ENCODE measurements around the gene GAB2. TPM values are rescaled to one million over a fixed set of nuclear protein-coding genes. Genes with fewer than 3 reads are reported as not detected.

Gene GAB2
- total RNA-seq, 2 experiments from 2014 or later: 10.7 to 11.9 TPM

DNA sequence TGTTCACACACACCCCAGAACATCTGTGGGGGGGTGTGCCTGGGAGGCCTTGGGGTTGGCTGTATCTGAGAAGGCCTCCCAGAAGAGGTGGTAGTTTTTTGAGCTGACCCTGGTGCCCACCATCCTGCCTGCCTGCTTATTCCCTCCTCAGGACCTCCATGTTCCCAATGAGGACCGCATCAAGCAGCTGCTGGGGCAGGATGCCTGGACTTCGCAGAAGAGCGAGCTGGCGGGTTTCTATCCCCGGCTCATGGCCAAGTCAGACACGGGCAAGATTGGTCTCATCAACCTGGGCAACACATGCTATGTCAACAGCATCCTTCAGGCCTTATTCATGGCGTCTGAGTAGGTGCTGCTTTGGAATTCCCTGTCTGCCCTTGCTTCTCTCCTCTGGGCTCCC, 211.9 kb downstream of the GAB2 start:
- Mint-ChIP-seq H3K4me1 (ENCODE audit: low read depth) (peaks cover 52% of the 10 kb centered on the region), H3K36me3 (ENCODE audit: low read depth) (peaks cover 49% of the 10 kb centered on the region), H3K9me3 (no peaks in the 10 kb centered on the region), H3K4me3 (no peak overlapping the region), H3K27ac (peak overlapping the region; percentile 98), H3K27me3 (no peaks in the 10 kb centered on the region)
- Histone ChIP-seq H3K27ac (ENCODE audit: low read depth in 1 of 2, low read length in 2 of 2) (no peak overlapping the region), H3K27me3 (ENCODE audit: control insufficient read depth in 1 of 2, insufficient read depth in 2 of 2, low read length in 2 of 2) (no peaks in the 10 kb centered on the region), H3K4me3 (ENCODE audit: low read length) (no peak overlapping the region), H3K36me3 (ENCODE audit: insufficient read depth, low read length) (peaks cover 30% of the 10 kb centered on the region), H3K9me3 (ENCODE audit: control insufficient read depth in 1 of 2, insufficient read depth in 1 of 2, low read length in 2 of 2) (no peaks in the 10 kb centered on the region), H3K4me1 (ENCODE audit: insufficient read depth, low read length) (peaks cover 55% of the 10 kb centered on the region)
- CTCF ChIA-PET: no interaction called here
- no peak for ATAC-seq (ENCODE audit: poor library complexity)
- TF ChIP-seq, protein P1, sequence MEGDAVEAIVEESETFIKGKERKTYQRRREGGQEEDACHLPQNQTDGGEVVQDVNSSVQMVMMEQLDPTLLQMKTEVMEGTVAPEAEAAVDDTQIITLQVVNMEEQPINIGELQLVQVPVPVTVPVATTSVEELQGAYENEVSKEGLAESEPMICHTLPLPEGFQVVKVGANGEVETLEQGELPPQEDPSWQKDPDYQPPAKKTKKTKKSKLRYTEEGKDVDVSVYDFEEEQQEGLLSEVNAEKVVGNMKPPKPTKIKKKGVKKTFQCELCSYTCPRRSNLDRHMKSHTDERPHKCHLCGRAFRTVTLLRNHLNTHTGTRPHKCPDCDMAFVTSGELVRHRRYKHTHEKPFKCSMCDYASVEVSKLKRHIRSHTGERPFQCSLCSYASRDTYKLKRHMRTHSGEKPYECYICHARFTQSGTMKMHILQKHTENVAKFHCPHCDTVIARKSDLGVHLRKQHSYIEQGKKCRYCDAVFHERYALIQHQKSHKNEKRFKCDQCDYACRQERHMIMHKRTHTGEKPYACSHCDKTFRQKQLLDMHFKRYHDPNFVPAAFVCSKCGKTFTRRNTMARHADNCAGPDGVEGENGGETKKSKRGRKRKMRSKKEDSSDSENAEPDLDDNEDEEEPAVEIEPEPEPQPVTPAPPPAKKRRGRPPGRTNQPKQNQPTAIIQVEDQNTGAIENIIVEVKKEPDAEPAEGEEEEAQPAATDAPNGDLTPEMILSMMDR (IDR thresholded peaks at IDR 0.05): no peak
- DNase-seq: peak in 1 of 14 experiments; percentile 7
- POLR2A ChIA-PET: no interaction called here
- intact Hi-C loops (cut with DNase I, micrococcal nuclease): no loop called here

DNA sequence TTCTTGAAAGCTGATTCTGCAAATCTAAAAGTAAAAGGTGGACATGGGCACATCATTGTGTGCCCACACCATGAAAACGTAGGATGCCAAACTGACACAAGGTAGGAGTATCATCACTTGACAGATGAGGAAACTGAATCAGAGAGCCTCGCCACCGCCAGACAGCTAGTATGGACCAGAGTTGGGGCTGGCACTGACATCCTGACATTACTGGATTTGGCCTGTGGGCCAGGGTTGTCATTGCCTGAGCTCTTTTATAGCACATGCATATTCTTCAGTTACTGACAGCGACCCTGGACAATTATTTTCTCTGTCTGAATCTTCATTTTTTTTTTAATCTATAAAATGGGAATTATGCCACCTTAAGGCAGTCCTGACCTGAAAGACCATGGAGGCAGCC, 212.4 kb downstream of the GAB2 start:
- TF ChIP-seq, protein P1 (IDR thresholded peaks at IDR 0.05): no peak
- H3K4me3 ChIP-seq (ENCODE audit: low read length): no peak overlapping the region
- H3K9me3 Mint-ChIP-seq: no peaks in the 10 kb centered on the region
- CTCF ChIA-PET: no interaction called here
- DNase-seq (peak in 1 of 14 experiments; percentile 14), ATAC-seq (ENCODE audit: poor library complexity) (no peak)
- no peaks in the 10 kb centered on the region for H3K9me3 ChIP-seq (ENCODE audit: control insufficient read depth in 1 of 2, insufficient read depth in 1 of 2, low read length in 2 of 2)
- intact Hi-C loops (cut with DNase I, micrococcal nuclease): no loop called here
- H3K27ac Mint-ChIP-seq: peak overlapping the region; percentile 98
- no peaks in the 10 kb centered on the region for H3K27me3 ChIP-seq (ENCODE audit: control insufficient read depth in 1 of 2, insufficient read depth in 2 of 2, low read length in 2 of 2)
- peaks cover 26% of the 10 kb centered on the region for H3K36me3 ChIP-seq (ENCODE audit: insufficient read depth, low read length)
- no peak overlapping the region for H3K4me3 Mint-ChIP-seq
- H3K27me3 Mint-ChIP-seq: no peaks in the 10 kb centered on the region
- peaks cover 59% of the 10 kb centered on the region for H3K4me1 ChIP-seq (ENCODE audit: insufficient read depth, low read length)
- peaks cover 51% of the 10 kb centered on the region for H3K4me1 Mint-ChIP-seq (ENCODE audit: low read depth)
- peaks cover 45% of the 10 kb centered on the region for H3K36me3 Mint-ChIP-seq (ENCODE audit: low read depth)
- no peak overlapping the region for H3K27ac ChIP-seq (ENCODE audit: low read depth in 1 of 2, low read length in 2 of 2)
- POLR2A ChIA-PET: no interaction called here

DNA sequence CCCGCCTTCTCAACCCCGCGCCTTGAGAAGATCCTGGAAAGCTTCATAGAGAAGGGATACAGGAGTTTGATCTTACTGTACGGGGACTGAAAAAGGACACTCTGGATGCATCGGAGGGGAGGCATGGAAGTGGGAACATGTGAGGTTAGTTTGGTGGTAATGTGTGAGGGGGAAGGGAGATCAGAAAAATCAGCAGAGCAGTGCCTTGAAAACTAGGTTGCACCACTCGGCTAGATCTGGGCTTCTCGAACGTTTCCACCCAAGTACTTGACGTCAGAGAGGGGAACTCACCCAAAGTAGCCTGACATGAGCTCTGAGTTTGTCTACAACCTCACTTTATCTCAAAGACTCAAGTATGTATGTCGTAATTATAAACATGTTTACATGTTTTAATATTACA, 214.4 kb downstream of the GAB2 start:
- peaks cover 64% of the 10 kb centered on the region for H3K4me1 ChIP-seq (ENCODE audit: insufficient read depth, low read length)
- Mint-ChIP-seq H3K9me3 (no peaks in the 10 kb centered on the region), H3K4me1 (ENCODE audit: low read depth) (peaks cover 51% of the 10 kb centered on the region), H3K27me3 (no peaks in the 10 kb centered on the region), H3K27ac (peak overlapping the region; percentile 98), H3K36me3 (ENCODE audit: low read depth) (peaks cover 29% of the 10 kb centered on the region), H3K4me3 (peak overlapping the region; percentile 86)
- intact Hi-C loops (cut with DNase I, micrococcal nuclease): loop anchor here (1.0 to 2.0 kb wide), 3 partner anchors 14 to 124 kb away; partner anchors contain the start of genes ALG8 (in 1 of the 2), KCTD21 (in 1 of the 2), NDUFC2 (in 1 of the 2) and USP35 (in 1 of the 2)
- H3K27ac ChIP-seq (ENCODE audit: low read depth in 1 of 2, low read length in 2 of 2): peak overlapping the region; percentile 53 to 98
- ATAC-seq (ENCODE audit: poor library complexity): peak; percentile 76
- DNase-seq: peak; percentile 47 to 94 (median 62)
- H3K36me3 ChIP-seq (ENCODE audit: insufficient read depth, low read length): peaks cover 15% of the 10 kb centered on the region
- H3K4me3 ChIP-seq (ENCODE audit: low read length): peak overlapping the region; percentile 30
- ChIA-PET CTCF (interaction anchor here (0.6 to 1.6 kb wide), 8 partner anchors 11 to 361 kb away, joined by 3 to 15 read pairs (median 4); partner anchors contain the start of genes ALG8, KCTD21 and USP35), POLR2A (interaction anchor here (0.7 to 4.3 kb wide), 7 partner anchors 10 to 361 kb away, joined by 3 to 51 read pairs (median 4); partner anchors contain the start of genes ALG8, INTS4, KCTD21 and USP35)
- H3K9me3 ChIP-seq (ENCODE audit: control insufficient read depth in 1 of 2, insufficient read depth in 1 of 2, low read length in 2 of 2): no peaks in the 10 kb centered on the region
- TF ChIP-seq, protein P1 (IDR thresholded peaks at IDR 0.05): no peak
- H3K27me3 ChIP-seq (ENCODE audit: control insufficient read depth in 1 of 2, insufficient read depth in 2 of 2, low read length in 2 of 2): no peaks in the 10 kb centered on the region

Measured in CD4-positive, alpha-beta T cell (primary cell).